OCI-LY1 (cell line): ENCODE measurements around the gene DGLUCY.

ENCODE experiments used
- H2AFZ ChIP-seq: fragments of 200-600 bp; sonication (generic), shearing (Covaris generic); 2 replicates; pipeline ENCODE4 v1.6.0; 2014; ENCODE audit warnings: antibody characterized with exemption, mild to moderate bottlenecking, low read length
- H3F3A ChIP-seq: fragments of 200-600 bp; sonication (generic), shearing (Covaris generic); 2 replicates; pipeline ENCODE4 v1.6.0; 2014; ENCODE audit warnings: mild to moderate bottlenecking, antibody characterized with exemption, low read length, moderate library complexity; ENCODE audit not compliant: insufficient read depth
- H3K27ac ChIP-seq: fragments of 200-600 bp; sonication (generic); 2 replicates; pipeline ENCODE4 v1.5.1; 2014; ENCODE audit warnings: low read length, mixed run types, mild to moderate bottlenecking, low read depth; ENCODE audit not compliant: poor library complexity, severe bottlenecking
- H3K27me3 ChIP-seq: fragments of 200-600 bp; sonication (generic); 2 replicates; pipeline ENCODE4 v1.6.0; 2014; ENCODE audit warnings: antibody characterized with exemption, mild to moderate bottlenecking, low read length, moderate library complexity; ENCODE audit not compliant: insufficient read depth
- H3K36me3 ChIP-seq: fragments of 200-600 bp; sonication (generic); 2 replicates; pipeline ENCODE4 v1.6.1; 2014; ENCODE audit warnings: mild to moderate bottlenecking, antibody characterized with exemption, low read length, moderate library complexity, mixed read lengths; ENCODE audit not compliant: insufficient read depth
- H3K4me1 ChIP-seq: fragments of 200-600 bp; sonication (generic); 2 replicates; pipeline ENCODE4 v1.5.1; 2014; ENCODE audit warnings: mild to moderate bottlenecking, low read length, moderate library complexity; ENCODE audit not compliant: insufficient read depth, severe bottlenecking
- H3K4me2 ChIP-seq: fragments of 200-600 bp; sonication (generic), shearing (Covaris generic); 2 replicates; pipeline ENCODE4 v1.6.1; 2014; ENCODE audit warnings: low read length
- H3K4me3 ChIP-seq: fragments of 200-600 bp; sonication (generic); 2 replicates; pipeline ENCODE4 v1.5.1; 2014; ENCODE audit warnings: low read length, low read depth, mild to moderate bottlenecking, mixed read lengths; ENCODE audit not compliant: poor library complexity, severe bottlenecking
- H3K79me2 ChIP-seq: fragments of 200-600 bp; shearing (Covaris generic); 2 replicates; pipeline ENCODE4 v1.6.1; 2016; ENCODE audit warnings: mixed run types, low read length, mixed read lengths; ENCODE audit not compliant: insufficient read depth
- H3K9ac ChIP-seq: fragments of 200-600 bp; sonication (generic), shearing (Covaris generic); 2 replicates; pipeline ENCODE4 v1.6.1; 2014; ENCODE audit warnings: mild to moderate bottlenecking, low read length, mixed read lengths
- H3K9me2 ChIP-seq: fragments of 200-600 bp; sonication (generic), shearing (Covaris generic); 2 replicates; pipeline ENCODE4 v1.6.1; 2014; ENCODE audit warnings: low read depth, mild to moderate bottlenecking, low read length, mixed read lengths
- H3K9me3 ChIP-seq: fragments of 200-600 bp; shearing (Covaris generic); 2 replicates; pipeline ENCODE4 v1.6.1; 2014; ENCODE audit warnings: low read length, mixed read lengths
- H4K20me1 ChIP-seq: fragments of 200-600 bp; sonication (generic), shearing (Covaris generic); 2 replicates; pipeline ENCODE4 v1.6.0; 2016; ENCODE audit warnings: mild to moderate bottlenecking, low read length; ENCODE audit not compliant: insufficient read depth
- EZH2 ChIP-seq: fragments of 200-600 bp; sonication (generic), shearing (Covaris generic); IDR thresholded peaks from 2 replicates; pipeline ENCODE4 v1.8.0; 2017; ENCODE audit warnings: borderline replicate concordance, mixed run types, mild to moderate bottlenecking, antibody characterized with exemption, low read length, moderate library complexity, mixed read lengths
- TF ChIP-seq, protein P1 (sequence below): fragments of 200-600 bp; sonication (generic), shearing (Covaris generic); IDR thresholded peaks from 2 replicates; pipeline ENCODE4 v1.5.1; 2017; ENCODE audit warnings: mild to moderate bottlenecking, antibody characterized with exemption, low read length, moderate library complexity, mixed read lengths

Gene DGLUCY

DNA sequence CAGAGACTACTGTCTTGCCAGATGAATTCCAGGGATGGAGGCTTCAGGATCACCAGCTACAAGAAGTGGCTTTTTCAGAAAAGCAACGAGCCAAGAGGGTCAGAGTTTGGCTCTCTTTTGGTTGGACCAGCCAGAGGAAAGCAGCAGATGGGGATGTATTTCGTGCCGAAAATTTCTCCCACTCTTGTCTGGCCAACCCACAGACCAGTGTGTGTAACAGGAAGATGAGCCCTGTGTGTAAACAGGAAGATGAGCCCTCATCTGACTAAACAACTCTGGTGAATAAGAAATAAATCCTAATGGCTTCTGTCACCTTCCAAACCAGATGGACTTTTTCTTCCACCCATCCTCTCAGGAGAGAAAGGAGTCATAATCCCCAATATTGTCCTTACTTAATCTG is 117.6 kb downstream of the DGLUCY start:
- peaks cover 11% of the 10 kb centered on the region for H3K36me3 ChIP-seq
- no peaks in the 10 kb centered on the region for H3K27me3 ChIP-seq
- H3K9me2 ChIP-seq, result no peaks in the 10 kb centered on the region
- no peak overlapping the region for H2AFZ ChIP-seq
- H3K4me3 ChIP-seq, result no peak overlapping the region
- no peaks in the 10 kb centered on the region for H3F3A ChIP-seq
- peaks cover 18% of the 10 kb centered on the region for H3K4me1 ChIP-seq
- TF ChIP-seq, protein P1, sequence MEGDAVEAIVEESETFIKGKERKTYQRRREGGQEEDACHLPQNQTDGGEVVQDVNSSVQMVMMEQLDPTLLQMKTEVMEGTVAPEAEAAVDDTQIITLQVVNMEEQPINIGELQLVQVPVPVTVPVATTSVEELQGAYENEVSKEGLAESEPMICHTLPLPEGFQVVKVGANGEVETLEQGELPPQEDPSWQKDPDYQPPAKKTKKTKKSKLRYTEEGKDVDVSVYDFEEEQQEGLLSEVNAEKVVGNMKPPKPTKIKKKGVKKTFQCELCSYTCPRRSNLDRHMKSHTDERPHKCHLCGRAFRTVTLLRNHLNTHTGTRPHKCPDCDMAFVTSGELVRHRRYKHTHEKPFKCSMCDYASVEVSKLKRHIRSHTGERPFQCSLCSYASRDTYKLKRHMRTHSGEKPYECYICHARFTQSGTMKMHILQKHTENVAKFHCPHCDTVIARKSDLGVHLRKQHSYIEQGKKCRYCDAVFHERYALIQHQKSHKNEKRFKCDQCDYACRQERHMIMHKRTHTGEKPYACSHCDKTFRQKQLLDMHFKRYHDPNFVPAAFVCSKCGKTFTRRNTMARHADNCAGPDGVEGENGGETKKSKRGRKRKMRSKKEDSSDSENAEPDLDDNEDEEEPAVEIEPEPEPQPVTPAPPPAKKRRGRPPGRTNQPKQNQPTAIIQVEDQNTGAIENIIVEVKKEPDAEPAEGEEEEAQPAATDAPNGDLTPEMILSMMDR, result no peak
- no peaks in the 10 kb centered on the region for H3K9me3 ChIP-seq
- no peak overlapping the region for H3K4me2 ChIP-seq
- no peaks in the 10 kb centered on the region for H3K79me2 ChIP-seq
- H3K9ac ChIP-seq, result no peak overlapping the region
- no peak overlapping the region for H3K27ac ChIP-seq
- no peaks in the 10 kb centered on the region for H4K20me1 ChIP-seq

DNA sequence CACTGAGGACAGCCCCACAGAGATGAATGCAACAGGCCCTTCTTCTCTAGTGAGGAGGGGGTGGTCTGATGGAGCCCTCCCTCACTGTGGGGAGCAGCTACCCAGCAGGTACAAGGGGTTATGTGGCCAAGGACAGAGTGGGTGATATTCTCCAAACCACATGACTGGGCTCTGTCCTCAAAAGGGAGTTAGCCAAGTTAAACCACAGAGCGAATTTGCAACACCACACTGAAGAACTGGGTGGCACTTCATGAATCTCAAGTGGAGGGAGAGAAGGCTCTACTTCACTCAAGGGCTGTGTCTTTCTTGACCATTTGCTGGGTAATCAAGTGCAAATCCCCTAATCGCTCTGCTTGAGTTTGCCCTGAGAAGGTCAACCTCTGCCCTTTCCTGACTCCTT is 118.2 kb downstream of the DGLUCY start:
- Histone ChIP-seq H3K9me3 (no peaks in the 10 kb centered on the region), H3K4me3 (no peak overlapping the region), H3K4me1 (peaks cover 18% of the 10 kb centered on the region), H3K27ac (no peak overlapping the region), H3K36me3 (peaks cover 11% of the 10 kb centered on the region), H3K9me2 (no peaks in the 10 kb centered on the region), H3K9ac (no peak overlapping the region), H3F3A (no peaks in the 10 kb centered on the region), H4K20me1 (no peaks in the 10 kb centered on the region), H3K79me2 (no peaks in the 10 kb centered on the region), H2AFZ (no peak overlapping the region), H3K4me2 (no peak overlapping the region), H3K27me3 (no peaks in the 10 kb centered on the region)
- TF ChIP-seq, protein P1, result no peak
- TF ChIP-seq EZH2, result no peak

DNA sequence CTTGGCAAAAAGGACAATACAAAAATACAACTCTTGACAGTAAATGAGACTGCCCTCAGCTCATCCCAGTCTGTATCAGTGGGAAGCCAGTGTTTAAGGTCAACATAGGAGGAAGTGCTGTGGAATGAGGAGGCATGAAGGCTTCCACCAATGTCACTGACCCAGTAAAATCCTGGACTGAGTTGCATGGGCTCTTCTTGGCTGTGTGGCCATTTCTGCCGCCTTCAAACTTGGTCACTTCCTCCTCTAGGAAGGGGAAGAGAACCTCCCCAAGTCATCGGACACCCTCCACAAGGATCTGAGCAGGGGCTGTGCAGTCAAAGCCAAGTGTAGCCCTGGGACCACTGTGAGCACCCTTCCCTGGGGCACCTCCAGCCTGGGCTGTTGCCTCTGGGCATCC is 118.7 kb downstream of the DGLUCY start:
- Histone ChIP-seq H3K9me3 (no peaks in the 10 kb centered on the region), H3K79me2 (no peaks in the 10 kb centered on the region), H3K9ac (no peak overlapping the region), H3K4me1 (peaks cover 18% of the 10 kb centered on the region), H3K27ac (no peak overlapping the region), H2AFZ (no peak overlapping the region), H4K20me1 (no peaks in the 10 kb centered on the region), H3K27me3 (no peaks in the 10 kb centered on the region), H3K4me2 (no peak overlapping the region), H3K9me2 (no peaks in the 10 kb centered on the region), H3F3A (no peaks in the 10 kb centered on the region), H3K4me3 (no peak overlapping the region), H3K36me3 (peaks cover 11% of the 10 kb centered on the region)
- no peak for TF ChIP-seq EZH2
- TF ChIP-seq, protein P1, result no peak
